Thymus (tissue), 11 donors: ENCODE results near the gene LPAR2. TPM values are rescaled to one million over a fixed set of nuclear protein-coding genes. Genes with fewer than 3 reads are reported as not detected.

Experiments
- DNase-seq, 9 donors: peaks; one replicate each; pipeline ENCODE4 v3.0.0-alpha.2; 2013; ENCODE audit warnings: low spot score in 9 of 9, low read depth in 6 of 9, missing footprints in 1 of 9
- H3K27ac ChIP-seq, 2 donors: one replicate each; pipeline ENCODE4 v1.5.1; 2013; ENCODE audit warnings: control low read depth in 1 of 2, low read depth in 1 of 2, low read length in 1 of 2, mild to moderate bottlenecking in 1 of 2, moderate library complexity in 1 of 2
- H3K27me3 ChIP-seq, 2 donors: one replicate each; pipeline ENCODE4 v1.5.1; 2013; ENCODE audit warnings: low read length in 1 of 2; ENCODE audit not compliant: control insufficient read depth in 2 of 2, insufficient read depth in 1 of 2
- H3K36me3 ChIP-seq, 2 donors: one replicate each; pipeline ENCODE4 v1.5.1; 2013; ENCODE audit warnings: low read length in 1 of 2, mild to moderate bottlenecking in 1 of 2, moderate library complexity in 1 of 2; ENCODE audit not compliant: control insufficient read depth in 2 of 2, insufficient read depth in 2 of 2
- H3K4me1 ChIP-seq, 2 donors: one replicate each; pipeline ENCODE4 v1.5.1; 2013; ENCODE audit warnings: low read length in 2 of 2; ENCODE audit not compliant: control insufficient read depth in 2 of 2, insufficient read depth in 2 of 2
- H3K4me3 ChIP-seq, 2 donors: one replicate each; pipeline ENCODE4 v1.5.1; 2013; ENCODE audit warnings: low read length in 2 of 2, control low read depth in 1 of 2, mild to moderate bottlenecking in 1 of 2
- H3K9me3 ChIP-seq, 2 donors: one replicate each; pipeline ENCODE4 v1.5.1; 2013; ENCODE audit warnings: low read length in 1 of 2, mild to moderate bottlenecking in 1 of 2; ENCODE audit not compliant: control insufficient read depth in 2 of 2, insufficient read depth in 1 of 2
- WGBS: extraction: QIAGEN DNeasy Blood & Tissue Kit; methylation state at CpG from one replicate; pipeline ENCODE4 v1.1.7; 2013; 5-methylcytosine and 5-hydroxymethylcytosine counted together
- polyA plus RNA-seq: library from polyadenylated mRNA; stranded (reverse); fragments of 200-250 nt; gene quantifications from one replicate; pipeline ENCODE4 v1.2.3, GENCODE V29; 2013
- total RNA-seq: library from RNA; stranded (reverse); fragments of 120-200 nt; gene quantifications from one replicate; pipeline ENCODE4 v1.2.4, GENCODE V29; 2013
- donor health status: healthy.

LPAR2 gene
- total and polyA plus RNA-seq, 2 donors: 5.9 to 53.8 TPM

DNA sequence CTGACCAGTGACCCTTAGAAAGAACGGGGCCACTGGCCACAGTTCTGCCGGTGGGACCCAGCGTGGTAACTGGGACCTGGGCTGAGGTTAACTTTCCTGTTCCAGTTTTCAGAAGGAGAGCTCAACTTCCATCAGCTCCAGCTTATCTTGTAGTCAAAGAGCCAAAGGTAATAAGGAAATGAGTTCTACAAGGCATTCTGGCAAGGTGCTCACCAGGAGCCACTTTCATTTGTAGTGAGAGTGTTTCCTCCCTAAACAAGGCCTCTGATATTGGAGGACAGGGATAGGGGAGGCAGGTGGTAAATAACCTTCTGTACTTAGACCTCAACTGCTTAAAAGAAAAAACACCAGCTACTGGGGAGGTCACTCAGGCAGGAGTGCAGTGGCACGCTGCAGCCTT, 47.6 kb downstream of the LPAR2 start:
- WGBS: 98% methylated on average over 4 of the region's 4 CpGs
- H3K36me3 ChIP-seq: no peaks in the 10 kb centered on the region
- H3K27ac ChIP-seq: no peak overlapping the region
- no peaks in the 10 kb centered on the region for H3K27me3 ChIP-seq
- no peaks in the 10 kb centered on the region for H3K9me3 ChIP-seq
- H3K4me3 ChIP-seq: no peak overlapping the region
- DNase-seq: no peak
- peaks cover 2 to 3% of the 10 kb centered on the region in 2 donors for H3K4me1 ChIP-seq

DNA sequence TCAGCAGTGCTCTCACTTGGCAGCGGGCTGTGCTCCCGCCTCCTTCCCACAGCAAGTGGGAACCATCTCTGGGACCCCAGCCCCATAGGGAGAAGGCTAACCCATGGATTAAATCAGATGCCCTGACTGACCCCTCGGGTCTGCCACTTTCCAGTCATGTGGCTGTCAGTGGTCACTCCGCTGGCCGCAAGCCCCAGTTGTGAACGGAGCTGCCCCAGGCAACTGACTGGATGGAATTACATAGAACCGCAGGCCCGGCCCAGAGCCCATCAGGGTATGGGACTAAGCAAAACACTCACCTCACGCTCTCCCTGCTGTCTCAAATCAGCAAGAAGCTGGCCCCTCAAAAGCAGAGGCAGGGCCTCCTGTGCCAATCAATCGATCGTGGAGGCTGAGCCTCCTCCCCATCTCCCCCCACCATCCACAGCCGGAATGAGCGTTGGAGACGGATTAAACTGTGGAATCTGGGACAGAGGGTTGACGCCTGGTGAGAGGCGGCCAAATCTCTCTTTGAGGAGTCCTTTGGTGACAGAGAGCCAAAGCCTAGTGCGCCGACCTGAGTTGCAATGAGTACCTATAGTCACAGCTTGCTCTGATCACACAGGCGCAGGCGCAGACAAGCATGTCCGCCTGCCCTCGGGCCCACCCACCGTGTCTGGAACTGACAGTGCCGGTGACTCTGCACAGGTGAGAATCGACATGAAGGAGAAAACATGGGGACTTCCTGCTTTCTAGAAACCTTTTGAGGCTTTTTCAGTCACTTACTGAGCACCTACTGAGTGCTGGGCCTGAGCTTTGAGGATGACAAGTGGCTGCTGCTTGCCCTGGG, 48.3 kb downstream of the LPAR2 start:
- H3K4me1 ChIP-seq: peaks cover 2 to 3% of the 10 kb centered on the region in 2 donors
- whole genome bisulfite sequencing: 93% methylated on average over 25 of the region's 25 CpGs

GRCh38 chr19:19578252-19578651, 49.8 kb downstream of the LPAR2 start:
- WGBS: 98% methylated on average over 6 of the region's 6 CpGs

More for the DNA sequence above, 48.3 kb downstream of the LPAR2 start:
- Histone ChIP-seq H3K27ac (no peak overlapping the region), H3K4me3 (no peak overlapping the region), H3K27me3 (no peaks in the 10 kb centered on the region), H3K36me3 (no peaks in the 10 kb centered on the region), H3K9me3 (no peaks in the 10 kb centered on the region)
- peak in 1 of 9 donors; percentile 16 for DNase-seq

GRCh38 chr19:19575411-19575810, 52.6 kb downstream of the LPAR2 start:
- Histone ChIP-seq H3K27ac (no peak overlapping the region), H3K4me1 (peaks cover 2 to 3% of the 10 kb centered on the region in 2 donors), H3K4me3 (no peak overlapping the region), H3K9me3 (no peaks in the 10 kb centered on the region), H3K27me3 (no peaks in the 10 kb centered on the region), H3K36me3 (peaks cover 0 to 3% of the 10 kb centered on the region in 2 donors)
- no peak for DNase-seq
- whole genome bisulfite sequencing: 91% methylated on average over 6 of the region's 6 CpGs

More at GRCh38 chr19:19578252-19578651, 49.8 kb downstream of the LPAR2 start:
- no peaks in the 10 kb centered on the region for H3K9me3 ChIP-seq
- no peak overlapping the region for H3K27ac ChIP-seq
- H3K27me3 ChIP-seq: no peaks in the 10 kb centered on the region
- H3K36me3 ChIP-seq: no peaks in the 10 kb centered on the region
- H3K4me3 ChIP-seq: no peak overlapping the region
- peaks cover 2 to 3% of the 10 kb centered on the region in 2 donors for H3K4me1 ChIP-seq
- DNase-seq: no peak

Other genes starting within 250 kb of the LPAR2 start
- 24.9 TPM for gene GATAD2A, start 222.5 kb downstream of the LPAR2 start, total RNA-seq
- 20.9 TPM for gene GATAD2A, start 222.5 kb downstream of the LPAR2 start, polyA plus RNA-seq
- gene TSSK6, start 112.7 kb downstream of the LPAR2 start, total RNA-seq: 1.2 TPM
- gene TSSK6, start 112.7 kb downstream of the LPAR2 start, polyA plus RNA-seq: 3.0 TPM
- gene NDUFA13, start 112.0 kb downstream of the LPAR2 start, total RNA-seq: 433 TPM
- gene NDUFA13, start 112.0 kb downstream of the LPAR2 start, polyA plus RNA-seq: 219 TPM
- 1.0 TPM for gene YJEFN3, start 99.3 kb downstream of the LPAR2 start, total RNA-seq
- 37.1 TPM for gene YJEFN3, start 99.3 kb downstream of the LPAR2 start, polyA plus RNA-seq
- 0.09 TPM for gene CILP2, start 90.0 kb downstream of the LPAR2 start, total RNA-seq
- gene CILP2, start 90.0 kb downstream of the LPAR2 start, polyA plus RNA-seq: 0.23 TPM
- 4.1 TPM for gene PBX4, start 9.5 kb downstream of the LPAR2 start, total RNA-seq
- 26.7 TPM for gene PBX4, start 9.5 kb downstream of the LPAR2 start, polyA plus RNA-seq
- 16.6 TPM for gene GMIP, start 15.4 kb upstream of the LPAR2 start, total RNA-seq
- 37.3 TPM for gene GMIP, start 15.4 kb upstream of the LPAR2 start, polyA plus RNA-seq
- 15.1 TPM for gene ATP13A1, start 35.5 kb upstream of the LPAR2 start, total RNA-seq
- 59.1 TPM for gene ATP13A1, start 35.5 kb upstream of the LPAR2 start, polyA plus RNA-seq
- gene ZNF101, start 40.6 kb upstream of the LPAR2 start, total RNA-seq: 37.8 TPM
- gene ZNF101, start 40.6 kb upstream of the LPAR2 start, polyA plus RNA-seq: 66.6 TPM
- gene ZNF14, start 104.9 kb upstream of the LPAR2 start, total RNA-seq: 5.9 TPM
- 9.7 TPM for gene ZNF14, start 104.9 kb upstream of the LPAR2 start, polyA plus RNA-seq
- gene ZNF506, start 193.5 kb upstream of the LPAR2 start, total RNA-seq: 15.6 TPM
- 14.4 TPM for gene ZNF506, start 193.5 kb upstream of the LPAR2 start, polyA plus RNA-seq
- 12.1 TPM for gene ZNF253, start 237.7 kb upstream of the LPAR2 start, total RNA-seq
- gene ZNF253, start 237.7 kb upstream of the LPAR2 start, polyA plus RNA-seq: 9.3 TPM